ENCODE results near the gene RTL5.

RTL5 gene

GRCh38 chrX:72142794-72143608 lies 11.3 kb upstream of the RTL5 start:
- no peaks in the 10 kb centered on the region for H3K27me3 ChIP-seq (ENCODE audit: control insufficient read depth, insufficient read depth, low read length)
- H3K9ac ChIP-seq (ENCODE audit: low read depth, low read length): no peak overlapping the region
- no peaks in the 10 kb centered on the region for H3K4me1 ChIP-seq (ENCODE audit: control insufficient read depth, insufficient read depth, low read length)
- H3K36me3 ChIP-seq (ENCODE audit: control insufficient read depth, insufficient read depth, low read length): peaks cover 5% of the 10 kb centered on the region
- H3K9me3 ChIP-seq (ENCODE audit: control insufficient read depth, insufficient read depth, low read length): peaks cover 6% of the 10 kb centered on the region
- no peak overlapping the region for H3K4me3 ChIP-seq (ENCODE audit: low read depth, low read length)

DNA sequence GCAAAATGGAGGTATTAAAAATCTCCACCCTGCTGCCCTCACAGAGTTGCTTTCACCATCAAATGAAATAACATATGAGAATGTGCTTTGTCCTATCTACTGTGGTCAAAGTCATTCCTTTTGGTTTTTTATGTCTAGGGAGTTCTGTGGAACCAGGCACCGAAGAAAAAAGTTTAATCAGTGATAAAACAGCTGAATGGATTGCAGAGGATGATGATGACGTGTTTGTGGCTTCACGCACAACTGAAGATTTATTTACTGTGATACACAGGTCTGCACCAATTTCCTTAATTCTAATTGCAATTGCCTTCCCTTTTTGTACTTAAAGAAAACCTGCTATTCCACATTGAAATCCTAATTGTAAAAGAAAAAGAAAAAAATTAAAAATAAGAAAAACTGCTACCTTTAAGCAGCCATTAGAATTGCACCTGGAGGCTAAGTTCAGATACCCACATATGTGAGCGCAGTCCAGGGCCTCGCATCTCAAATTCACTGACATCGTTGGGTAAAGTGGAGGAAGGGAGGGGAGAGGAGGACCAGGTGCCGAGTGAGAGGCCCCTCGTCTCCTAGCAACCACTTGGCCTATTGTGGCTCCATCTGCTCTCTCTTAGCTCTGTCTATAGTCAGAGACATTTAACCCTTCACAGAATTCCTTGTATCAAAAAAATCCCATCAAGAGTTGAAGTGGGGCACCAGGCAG lies 10.5 kb upstream of the RTL5 start:
- Histone ChIP-seq H3K27me3 (ENCODE audit: control insufficient read depth, insufficient read depth, low read length) (no peaks in the 10 kb centered on the region), H3K4me3 (ENCODE audit: low read depth, low read length) (no peak overlapping the region), H3K9ac (ENCODE audit: low read depth, low read length) (no peak overlapping the region), H3K36me3 (ENCODE audit: control insufficient read depth, insufficient read depth, low read length) (peaks cover 5% of the 10 kb centered on the region), H3K9me3 (ENCODE audit: control insufficient read depth, insufficient read depth, low read length) (peaks cover 6% of the 10 kb centered on the region), H3K4me1 (ENCODE audit: control insufficient read depth, insufficient read depth, low read length) (no peaks in the 10 kb centered on the region)

GRCh38 chrX:72141372-72142004 lies 9.8 kb upstream of the RTL5 start:
- H3K9ac ChIP-seq (ENCODE audit: low read depth, low read length): no peak overlapping the region
- H3K9me3 ChIP-seq (ENCODE audit: control insufficient read depth, insufficient read depth, low read length): peaks cover 6% of the 10 kb centered on the region
- peaks cover 5% of the 10 kb centered on the region for H3K36me3 ChIP-seq (ENCODE audit: control insufficient read depth, insufficient read depth, low read length)
- no peaks in the 10 kb centered on the region for H3K27me3 ChIP-seq (ENCODE audit: control insufficient read depth, insufficient read depth, low read length)
- no peak overlapping the region for H3K4me3 ChIP-seq (ENCODE audit: low read depth, low read length)
- H3K4me1 ChIP-seq (ENCODE audit: control insufficient read depth, insufficient read depth, low read length): no peaks in the 10 kb centered on the region

- no peak overlapping the region for H3K9ac ChIP-seq (ENCODE audit: low read depth, low read length)
- H3K27me3 ChIP-seq (ENCODE audit: control insufficient read depth, insufficient read depth, low read length): no peaks in the 10 kb centered on the region
- peaks cover 4% of the 10 kb centered on the region for H3K9me3 ChIP-seq (ENCODE audit: control insufficient read depth, insufficient read depth, low read length)
- H3K4me3 ChIP-seq (ENCODE audit: low read depth, low read length): no peak overlapping the region
- peaks cover 5% of the 10 kb centered on the region for H3K36me3 ChIP-seq (ENCODE audit: control insufficient read depth, insufficient read depth, low read length)
- no peaks in the 10 kb centered on the region for H3K4me1 ChIP-seq (ENCODE audit: control insufficient read depth, insufficient read depth, low read length)
Measured at GRCh38 chrX:72139538-72139937, 7.8 kb upstream of the RTL5 start.

DNA sequence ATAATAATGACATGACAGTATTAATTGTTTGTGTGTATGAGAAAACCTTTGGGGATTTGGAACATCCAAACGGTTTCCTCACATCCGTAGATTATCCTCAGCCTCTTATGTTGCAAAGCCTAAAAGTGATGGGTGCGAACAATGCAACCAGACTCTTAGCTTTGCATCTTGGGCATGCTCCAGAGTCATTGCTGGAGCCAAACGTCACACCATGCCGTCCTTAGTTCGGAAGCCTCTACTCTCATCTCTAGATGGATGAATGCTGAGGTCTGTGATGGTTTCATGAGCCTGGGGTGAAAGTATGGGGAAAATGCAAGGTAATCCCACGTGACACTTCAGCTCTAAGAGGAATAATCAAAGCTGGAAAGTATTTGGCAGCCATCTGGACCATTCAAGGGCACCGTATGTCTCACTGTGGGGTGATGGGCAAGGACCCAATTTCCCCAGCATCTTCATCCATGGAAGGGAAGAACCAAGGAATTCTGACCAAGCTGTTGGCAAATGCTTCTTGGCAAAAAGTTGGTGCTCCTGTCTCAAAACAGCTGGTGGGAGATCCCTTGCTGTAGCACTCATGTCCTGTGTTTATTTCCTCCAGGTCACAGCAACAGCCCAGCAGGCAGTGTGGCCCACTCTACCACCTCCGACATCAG lies 6.3 kb upstream of the RTL5 start:
- peaks cover 8% of the 10 kb centered on the region for H3K27me3 ChIP-seq (ENCODE audit: control insufficient read depth, insufficient read depth, low read length)
- H3K9me3 ChIP-seq (ENCODE audit: control insufficient read depth, insufficient read depth, low read length): peaks cover 4% of the 10 kb centered on the region
- H3K4me1 ChIP-seq (ENCODE audit: control insufficient read depth, insufficient read depth, low read length): no peaks in the 10 kb centered on the region

DNA sequence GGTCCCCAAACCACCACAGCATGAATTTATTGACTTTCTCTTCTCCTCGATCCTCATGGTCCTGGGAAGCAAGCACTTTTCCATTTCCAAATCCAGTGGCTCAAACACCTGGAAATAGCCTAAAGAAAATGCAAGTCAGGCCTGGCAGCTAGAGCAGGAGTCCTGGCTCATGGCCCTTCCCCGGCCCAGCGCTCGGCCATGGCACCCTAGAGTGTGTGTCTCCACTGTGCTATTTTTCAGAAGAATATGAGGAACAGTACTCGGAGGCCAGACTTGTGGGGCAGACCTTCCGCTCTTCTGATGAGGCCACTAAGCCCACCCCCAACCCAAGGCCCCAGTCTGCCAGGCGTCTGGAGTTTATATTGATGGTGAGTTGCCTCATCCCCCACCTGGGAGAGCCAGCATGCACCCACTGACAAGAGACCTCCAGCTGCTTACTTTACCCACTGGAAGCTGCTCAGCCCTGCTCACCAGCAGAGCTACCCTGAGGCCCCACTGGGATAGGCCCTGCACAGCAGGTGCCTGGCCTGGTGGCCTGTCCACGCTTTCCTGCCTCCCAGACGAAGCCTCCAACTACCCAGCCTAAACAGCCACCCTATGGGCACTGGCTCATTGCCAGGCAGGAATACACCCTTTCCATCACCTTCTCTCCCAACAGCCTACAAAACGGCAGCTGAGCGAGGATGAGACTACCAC lies 2.3 kb upstream of the RTL5 start:
- Histone ChIP-seq H3K27me3 (ENCODE audit: control insufficient read depth, insufficient read depth, low read length) (peaks cover 39% of the 10 kb centered on the region), H3K4me3 (ENCODE audit: low read depth, low read length) (no peak overlapping the region)

More for the DNA sequence above, 6.3 kb upstream of the RTL5 start:
- peaks cover 3% of the 10 kb centered on the region for H3K36me3 ChIP-seq (ENCODE audit: control insufficient read depth, insufficient read depth, low read length)
- H3K9ac ChIP-seq (ENCODE audit: low read depth, low read length): no peak overlapping the region
- H3K4me3 ChIP-seq (ENCODE audit: low read depth, low read length): no peak overlapping the region

GRCh38 chrX:72132456-72132855 lies 741 bp upstream of the RTL5 start:
- Histone ChIP-seq H3K9me3 (ENCODE audit: control insufficient read depth, insufficient read depth, low read length) (peaks cover 2% of the 10 kb centered on the region), H3K4me3 (ENCODE audit: low read depth, low read length) (peak overlapping the region; percentile 32), H3K9ac (ENCODE audit: low read depth, low read length) (no peak overlapping the region), H3K27me3 (ENCODE audit: control insufficient read depth, insufficient read depth, low read length) (peaks cover 53% of the 10 kb centered on the region), H3K4me1 (ENCODE audit: control insufficient read depth, insufficient read depth, low read length) (peaks cover 4% of the 10 kb centered on the region), H3K36me3 (ENCODE audit: control insufficient read depth, insufficient read depth, low read length) (no peaks in the 10 kb centered on the region)

More for the DNA sequence above, 2.3 kb upstream of the RTL5 start:
- Histone ChIP-seq H3K9me3 (ENCODE audit: control insufficient read depth, insufficient read depth, low read length) (peaks cover 6% of the 10 kb centered on the region), H3K9ac (ENCODE audit: low read depth, low read length) (no peak overlapping the region), H3K4me1 (ENCODE audit: control insufficient read depth, insufficient read depth, low read length) (peaks cover 2% of the 10 kb centered on the region), H3K36me3 (ENCODE audit: control insufficient read depth, insufficient read depth, low read length) (no peaks in the 10 kb centered on the region)

- Histone ChIP-seq H3K4me3 (ENCODE audit: low read depth, low read length) (peak overlapping the region; percentile 43), H3K27me3 (ENCODE audit: control insufficient read depth, insufficient read depth, low read length) (peaks cover 60% of the 10 kb centered on the region), H3K9me3 (ENCODE audit: control insufficient read depth, insufficient read depth, low read length) (peaks cover 4% of the 10 kb centered on the region), H3K36me3 (ENCODE audit: control insufficient read depth, insufficient read depth, low read length) (no peaks in the 10 kb centered on the region), H3K9ac (ENCODE audit: low read depth, low read length) (no peak overlapping the region), H3K4me1 (ENCODE audit: control insufficient read depth, insufficient read depth, low read length) (peaks cover 4% of the 10 kb centered on the region)
Measured at GRCh38 chrX:72130762-72131250, 909 bp downstream of the RTL5 start.

GRCh38 chrX:72130156-72130761 lies 1.5 kb downstream of the RTL5 start:
- Histone ChIP-seq H3K4me1 (ENCODE audit: control insufficient read depth, insufficient read depth, low read length) (peaks cover 4% of the 10 kb centered on the region), H3K9ac (ENCODE audit: low read depth, low read length) (no peak overlapping the region), H3K9me3 (ENCODE audit: control insufficient read depth, insufficient read depth, low read length) (peaks cover 4% of the 10 kb centered on the region), H3K36me3 (ENCODE audit: control insufficient read depth, insufficient read depth, low read length) (no peaks in the 10 kb centered on the region), H3K27me3 (ENCODE audit: control insufficient read depth, insufficient read depth, low read length) (peaks cover 60% of the 10 kb centered on the region), H3K4me3 (ENCODE audit: low read depth, low read length) (no peak overlapping the region)

GRCh38 chrX:72129661-72130060 lies 2.1 kb downstream of the RTL5 start:
- Histone ChIP-seq H3K36me3 (ENCODE audit: control insufficient read depth, insufficient read depth, low read length) (no peaks in the 10 kb centered on the region), H3K4me1 (ENCODE audit: control insufficient read depth, insufficient read depth, low read length) (peaks cover 4% of the 10 kb centered on the region), H3K27me3 (ENCODE audit: control insufficient read depth, insufficient read depth, low read length) (peaks cover 60% of the 10 kb centered on the region), H3K4me3 (ENCODE audit: low read depth, low read length) (no peak overlapping the region), H3K9ac (ENCODE audit: low read depth, low read length) (no peak overlapping the region), H3K9me3 (ENCODE audit: control insufficient read depth, insufficient read depth, low read length) (peaks cover 4% of the 10 kb centered on the region)

Measured in iPS-15b (cell line).